Measurements from ENCODE around the gene ABCC2.
"Not testable (repeated sequence)": the region's sequence is repeated elsewhere in the genome, so short reads cannot be mapped to it uniquely, and the experiment has no call there.

The ABCC2 gene

GRCh38 chr10:99859585-99859984 is 77.1 kb downstream of the ABCC2 start:
- Histone ChIP-seq H3K4me1 (ENCODE audit: insufficient read depth, low read length, poor library complexity, severe bottlenecking) (no peaks in the 10 kb centered on the region), H3K9ac (ENCODE audit: low read depth, low read length, poor library complexity, severe bottlenecking) (no peak overlapping the region), H3F3A (ENCODE audit: low read depth) (no peaks in the 10 kb centered on the region), H3K36me3 (ENCODE audit: insufficient read depth, low read length) (no peaks in the 10 kb centered on the region), H4K20me1 (ENCODE audit: insufficient read depth, low read length, poor library complexity, severe bottlenecking) (no peaks in the 10 kb centered on the region), H3K4me3 (ENCODE audit: low read length, poor library complexity, severe bottlenecking) (no peak overlapping the region), H3K27me3 (ENCODE audit: insufficient read depth, low read length, poor library complexity, severe bottlenecking) (no peaks in the 10 kb centered on the region), H3K9me3 (ENCODE audit: insufficient read depth, low read depth, low read length) (no peaks in the 10 kb centered on the region), H3K79me2 (ENCODE audit: insufficient read depth, low read length) (no peaks in the 10 kb centered on the region), H2AFZ (ENCODE audit: low read length) (no peak overlapping the region), H3K9me2 (replicated peaks; ENCODE audit: low read depth, low read length) (no peaks in the 10 kb centered on the region), H3K4me2 (ENCODE audit: low read depth, low read length, poor library complexity, severe bottlenecking) (no peak overlapping the region)
- TF ChIP-seq CTCF (conservative IDR thresholded peaks at IDR 0.05; ENCODE audit: low read length) (peak; percentile 78), EZH2phosphoT487 (IDR thresholded peaks at IDR 0.05; ENCODE audit: borderline replicate concordance) (no peak)

GRCh38 chr10:99860466-99860865 is 78.0 kb downstream of the ABCC2 start:
- H3F3A ChIP-seq (ENCODE audit: low read depth): no peaks in the 10 kb centered on the region
- H4K20me1 ChIP-seq (ENCODE audit: insufficient read depth, low read length, poor library complexity, severe bottlenecking): no peaks in the 10 kb centered on the region
- H3K9ac ChIP-seq (ENCODE audit: low read depth, low read length, poor library complexity, severe bottlenecking): no peak overlapping the region
- H3K4me1 ChIP-seq (ENCODE audit: insufficient read depth, low read length, poor library complexity, severe bottlenecking): no peaks in the 10 kb centered on the region
- no peak overlapping the region for H3K4me2 ChIP-seq (ENCODE audit: low read depth, low read length, poor library complexity, severe bottlenecking)
- H3K36me3 ChIP-seq (ENCODE audit: insufficient read depth, low read length): no peaks in the 10 kb centered on the region
- H2AFZ ChIP-seq (ENCODE audit: low read length): no peak overlapping the region
- no peak for TF ChIP-seq EZH2phosphoT487 (IDR thresholded peaks at IDR 0.05; ENCODE audit: borderline replicate concordance)
- TF ChIP-seq CTCF (conservative IDR thresholded peaks at IDR 0.05; ENCODE audit: low read length): no peak
- H3K27me3 ChIP-seq (ENCODE audit: insufficient read depth, low read length, poor library complexity, severe bottlenecking): no peaks in the 10 kb centered on the region
- no peaks in the 10 kb centered on the region for H3K79me2 ChIP-seq (ENCODE audit: insufficient read depth, low read length)
- H3K9me2 ChIP-seq (replicated peaks; ENCODE audit: low read depth, low read length): no peaks in the 10 kb centered on the region
- H3K4me3 ChIP-seq (ENCODE audit: low read length, poor library complexity, severe bottlenecking): no peak overlapping the region
- no peaks in the 10 kb centered on the region for H3K9me3 ChIP-seq (ENCODE audit: insufficient read depth, low read depth, low read length)

- H3K4me3 ChIP-seq (ENCODE audit: low read length, poor library complexity, severe bottlenecking); H4K20me1 ChIP-seq (ENCODE audit: insufficient read depth, low read length, poor library complexity, severe bottlenecking); H3K9ac ChIP-seq (ENCODE audit: low read depth, low read length, poor library complexity, severe bottlenecking); H3K36me3 ChIP-seq (ENCODE audit: insufficient read depth, low read length); H3F3A ChIP-seq (ENCODE audit: low read depth); H3K9me3 ChIP-seq (ENCODE audit: insufficient read depth, low read depth, low read length); H3K9me2 ChIP-seq (replicated peaks; ENCODE audit: low read depth, low read length); H3K4me2 ChIP-seq (ENCODE audit: low read depth, low read length, poor library complexity, severe bottlenecking); H3K27me3 ChIP-seq (ENCODE audit: insufficient read depth, low read length, poor library complexity, severe bottlenecking); H3K79me2 ChIP-seq (ENCODE audit: insufficient read depth, low read length); H2AFZ ChIP-seq (ENCODE audit: low read length); H3K4me1 ChIP-seq (ENCODE audit: insufficient read depth, low read length, poor library complexity, severe bottlenecking): not testable (repeated sequence)
Measured at GRCh38 chr10:99863535-99864240, 81.2 kb downstream of the ABCC2 start.

- not testable (repeated sequence) for H3K9ac ChIP-seq (ENCODE audit: low read depth, low read length, poor library complexity, severe bottlenecking); H3K36me3 ChIP-seq (ENCODE audit: insufficient read depth, low read length); H3K9me3 ChIP-seq (ENCODE audit: insufficient read depth, low read depth, low read length); H3K4me1 ChIP-seq (ENCODE audit: insufficient read depth, low read length, poor library complexity, severe bottlenecking); H3K4me3 ChIP-seq (ENCODE audit: low read length, poor library complexity, severe bottlenecking); H3K79me2 ChIP-seq (ENCODE audit: insufficient read depth, low read length); H3K9me2 ChIP-seq (replicated peaks; ENCODE audit: low read depth, low read length); H4K20me1 ChIP-seq (ENCODE audit: insufficient read depth, low read length, poor library complexity, severe bottlenecking); H3K4me2 ChIP-seq (ENCODE audit: low read depth, low read length, poor library complexity, severe bottlenecking); H2AFZ ChIP-seq (ENCODE audit: low read length); H3F3A ChIP-seq (ENCODE audit: low read depth)
- H3K27me3 ChIP-seq (ENCODE audit: insufficient read depth, low read length, poor library complexity, severe bottlenecking): peaks cover 13% of the 10 kb centered on the region
Measured at GRCh38 chr10:99867250-99867649, 84.8 kb downstream of the ABCC2 start.

All from Loucy (cell line).